ENCODE measurements around the gene TTC3.
"Not testable (repeated sequence)": the region's sequence is repeated elsewhere in the genome, so short reads cannot be mapped to it uniquely, and the experiment has no call there.

Gene TTC3

DNA sequence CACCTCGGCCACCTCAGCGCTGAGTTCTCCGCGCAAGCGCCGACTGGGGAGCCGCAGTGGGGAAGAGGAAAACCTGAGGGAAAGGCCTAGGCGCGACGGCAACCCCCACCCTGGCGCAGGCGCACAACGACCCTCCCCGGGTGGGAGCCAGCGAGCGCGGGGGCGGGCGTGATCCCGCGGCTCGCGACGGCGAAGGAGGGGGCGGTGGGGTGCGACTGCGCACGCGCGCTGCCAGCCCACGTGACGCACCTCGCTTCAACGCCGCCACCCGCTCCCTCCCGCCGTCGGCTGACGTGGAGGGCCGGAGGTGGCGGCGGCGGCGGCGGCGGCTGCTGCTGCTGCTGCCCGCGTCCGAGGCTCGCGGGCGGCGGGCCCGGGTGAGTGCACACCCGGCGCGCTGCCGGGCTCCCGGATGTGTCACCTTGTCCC is at the start of gene TTC3, which contains the start of gene PIGP:
Gene TTC3, plus strand, starts transcription at position 267 of the 429 bp plus-strand sequence. CDS start 14,004 bp downstream, outside the sequence.
Gene PIGP, minus strand, starts transcription at position 84 of the 429 bp plus-strand sequence. CDS start 556 bp downstream, outside the sequence.
- peak in 48 of 51 donors; percentile 77 to 99 (median 92) for DNase-seq

GRCh38 chr21:37026499-37026898 is 46.6 kb upstream of the TTC3 start:
- peak in 1 of 51 donors; percentile 60 for DNase-seq

DNA sequence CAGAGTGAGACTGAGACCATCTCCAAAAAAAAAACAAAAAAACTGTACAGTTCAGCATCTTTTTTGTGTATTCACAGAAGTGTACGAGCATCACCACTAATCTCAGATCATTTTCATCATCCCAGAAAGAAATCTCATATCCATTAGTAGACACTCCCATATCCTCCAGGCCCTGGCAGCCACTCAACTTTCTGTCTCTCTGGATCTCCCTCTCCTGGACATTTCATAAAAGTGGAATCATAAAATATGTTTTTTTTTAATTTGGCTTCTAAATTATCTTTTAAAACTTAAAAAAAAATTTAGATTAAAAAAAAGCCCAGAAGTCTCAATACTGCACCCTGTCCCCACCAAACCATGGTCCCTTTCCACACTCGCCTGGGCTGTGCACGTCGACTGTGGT is 44.5 kb upstream of the TTC3 start:
- no peak for DNase-seq

DNA sequence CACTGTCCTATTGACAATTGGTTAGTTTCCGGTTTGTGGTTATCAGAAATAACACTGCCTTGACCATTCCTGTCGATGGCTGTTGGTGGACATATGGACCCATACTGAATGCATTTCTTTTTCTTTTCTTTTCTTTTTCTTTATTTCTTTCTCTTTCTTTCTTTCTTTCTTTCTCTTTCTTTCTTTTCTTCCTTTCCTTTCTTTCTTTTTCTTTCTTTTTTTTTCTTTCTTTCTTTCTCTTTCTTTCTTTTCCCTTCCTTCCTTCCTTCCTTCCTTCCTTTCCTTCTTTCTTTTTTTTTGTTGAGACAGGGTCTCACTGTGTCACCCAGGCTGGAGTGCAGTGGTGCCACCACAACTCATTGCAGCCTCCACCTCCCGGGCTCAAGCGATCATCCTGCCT is 42.2 kb upstream of the TTC3 start:
- no peak for DNase-seq

DNA sequence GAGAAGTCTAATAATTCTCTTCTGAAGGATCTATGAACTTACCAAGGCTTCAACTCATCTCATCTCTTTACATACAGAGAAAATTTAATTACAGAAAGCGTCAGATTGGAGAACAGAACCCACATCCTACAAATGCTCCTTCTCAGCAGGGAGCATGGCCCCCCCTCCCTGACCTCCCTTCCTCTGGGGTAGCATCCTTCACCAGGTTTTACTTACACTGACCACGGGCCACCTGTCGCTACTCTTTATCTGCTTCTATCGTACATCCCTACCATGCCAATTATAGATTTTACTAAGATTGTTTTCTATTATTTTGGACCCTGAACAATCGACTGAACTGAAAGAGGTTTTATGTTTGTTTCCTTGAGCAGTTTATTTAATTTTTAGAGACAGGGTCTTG is 40.8 kb upstream of the TTC3 start:
- DNase-seq: no peak

- peak in 2 of 51 donors; percentile 3 to 16 for DNase-seq
Measured at GRCh38 chr21:37032877-37033471, 40.1 kb upstream of the TTC3 start.

DNA sequence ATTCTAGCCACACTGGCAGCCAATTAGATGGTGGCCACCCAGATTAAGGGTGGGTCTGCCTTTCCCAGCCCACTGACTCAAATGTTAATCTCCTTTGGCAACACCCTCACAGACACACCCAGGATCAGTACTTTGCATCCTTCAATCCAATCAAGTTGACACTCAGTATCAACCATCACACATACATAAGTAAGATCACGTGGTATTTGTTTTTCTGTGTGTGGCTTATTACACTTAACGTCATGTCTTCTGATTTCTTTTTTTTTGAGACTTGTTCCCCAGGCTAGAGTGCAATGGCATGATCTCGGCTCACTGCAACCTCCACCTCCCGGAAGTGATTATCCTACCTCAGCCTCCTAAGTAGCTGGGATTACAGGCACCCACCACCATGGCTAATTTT is 38.7 kb upstream of the TTC3 start:
- DNase-seq: not testable (repeated sequence)

GRCh38 chr21:37036177-37036576 is 36.9 kb upstream of the TTC3 start:
- no peak for DNase-seq

GRCh38 chr21:37039411-37040075 is 33.5 kb upstream of the TTC3 start:
- no peak for DNase-seq

GRCh38 chr21:37040212-37040611 is 32.8 kb upstream of the TTC3 start:
- no peak for DNase-seq

DNA sequence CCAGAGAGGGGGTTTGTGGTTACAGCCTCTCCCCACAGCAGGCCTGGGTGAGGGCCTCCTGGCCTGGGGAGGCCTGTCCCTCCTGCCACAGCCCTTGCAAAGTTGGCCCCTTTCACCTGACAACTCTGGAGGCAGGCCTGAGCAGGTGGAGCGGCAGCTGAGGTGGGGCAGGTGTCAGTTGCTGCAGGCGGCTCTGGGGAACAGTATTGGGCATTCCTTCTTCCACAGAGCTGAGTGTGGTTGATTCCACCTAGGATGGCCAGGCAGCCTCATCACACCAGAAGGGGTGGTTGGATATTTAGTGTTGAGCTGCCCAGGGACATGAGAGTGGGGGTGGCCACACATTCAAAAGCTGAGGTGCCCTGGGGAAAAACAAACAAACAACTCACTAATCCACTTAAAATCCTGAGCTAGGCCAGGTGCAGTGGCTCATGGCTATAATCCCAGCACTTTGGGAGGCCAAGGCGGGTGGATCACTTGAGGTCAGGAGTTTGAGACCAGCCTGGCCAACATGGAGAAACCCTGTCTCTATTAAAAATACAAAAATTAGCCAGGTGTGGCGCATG is 31.3 kb upstream of the TTC3 start:
- no peak for DNase-seq

GRCh38 chr21:37043818-37044217 is 29.2 kb upstream of the TTC3 start:
- DNase-seq: no peak

DNA sequence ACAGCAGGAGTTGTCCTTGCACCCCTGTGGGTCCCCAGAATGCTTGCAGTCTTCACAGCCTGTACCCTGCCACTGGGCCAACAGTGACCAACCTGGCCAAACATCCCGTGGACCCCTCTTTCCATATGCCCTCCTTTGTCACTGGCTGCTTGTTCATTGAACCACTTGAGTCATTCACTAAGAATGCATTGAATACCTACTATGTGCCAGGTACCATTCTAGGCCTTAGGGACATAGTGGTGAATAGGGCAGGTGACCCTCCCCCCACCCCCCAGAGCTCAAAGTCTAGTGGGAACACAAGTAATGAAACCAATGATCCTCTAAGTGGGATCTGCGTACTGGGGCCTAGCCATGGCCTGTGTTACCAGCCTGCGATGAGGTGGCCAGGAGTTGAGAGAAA is 28.4 kb upstream of the TTC3 start:
- no peak for DNase-seq

- peak in 1 of 51 donors; percentile 3 for DNase-seq
Measured at GRCh38 chr21:37045149-37045548, 27.9 kb upstream of the TTC3 start.

DNA sequence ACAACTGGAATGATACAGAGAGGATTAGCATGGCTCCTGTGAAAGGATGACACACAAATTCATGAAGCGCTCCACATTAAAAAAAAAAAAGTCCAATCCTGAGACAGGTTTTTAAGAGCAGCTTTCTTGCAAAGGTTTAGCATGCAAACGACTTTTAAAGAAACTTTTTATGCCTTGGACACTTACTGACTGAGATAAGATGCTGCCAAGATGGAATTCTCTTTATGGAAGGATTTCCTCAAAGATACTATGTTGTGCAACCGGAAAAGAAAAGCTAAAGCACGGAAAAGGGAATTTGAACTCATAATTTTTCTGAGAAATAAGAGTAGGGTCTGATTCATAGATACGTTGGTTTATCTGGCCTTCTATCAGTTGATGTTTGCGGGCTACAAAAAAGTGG is 27.5 kb upstream of the TTC3 start:
- DNase-seq: no peak

GRCh38 chr21:37047079-37047478 is 26.0 kb upstream of the TTC3 start:
- DNase-seq: no peak

GRCh38 chr21:37049741-37050140 is 23.3 kb upstream of the TTC3 start:
- DNase-seq: not testable (repeated sequence)

DNA sequence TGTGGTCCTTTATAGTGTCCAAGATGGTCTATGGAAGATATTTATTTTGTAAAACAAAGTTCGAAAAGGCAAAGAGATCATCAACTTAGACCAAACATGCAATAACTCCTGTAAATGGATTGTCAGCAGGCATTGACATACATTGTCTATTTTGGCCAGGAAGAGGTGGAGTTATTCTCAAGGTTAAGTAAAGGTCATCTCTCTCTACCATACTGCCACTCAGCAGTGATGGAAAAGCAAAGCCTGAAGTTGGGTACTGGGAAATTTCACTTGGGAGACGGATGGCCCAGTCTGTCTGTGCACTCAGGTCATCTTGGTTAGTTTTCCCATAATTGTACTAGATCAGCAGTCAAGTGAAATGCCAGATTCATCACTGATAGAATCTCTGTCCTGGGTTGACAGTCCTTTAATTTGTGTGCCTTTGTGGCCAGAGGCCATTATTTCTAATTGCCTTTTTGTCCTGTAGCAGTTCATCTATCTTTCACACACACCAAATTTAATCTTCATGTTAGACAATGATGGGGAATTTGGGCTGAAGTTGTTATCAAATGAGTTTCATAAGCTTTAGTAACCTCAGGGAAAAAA is 17.7 kb upstream of the TTC3 start:
- DNase-seq: no peak

- no peak for DNase-seq
Measured at GRCh38 chr21:37057614-37058013, 15.4 kb upstream of the TTC3 start.

DNA sequence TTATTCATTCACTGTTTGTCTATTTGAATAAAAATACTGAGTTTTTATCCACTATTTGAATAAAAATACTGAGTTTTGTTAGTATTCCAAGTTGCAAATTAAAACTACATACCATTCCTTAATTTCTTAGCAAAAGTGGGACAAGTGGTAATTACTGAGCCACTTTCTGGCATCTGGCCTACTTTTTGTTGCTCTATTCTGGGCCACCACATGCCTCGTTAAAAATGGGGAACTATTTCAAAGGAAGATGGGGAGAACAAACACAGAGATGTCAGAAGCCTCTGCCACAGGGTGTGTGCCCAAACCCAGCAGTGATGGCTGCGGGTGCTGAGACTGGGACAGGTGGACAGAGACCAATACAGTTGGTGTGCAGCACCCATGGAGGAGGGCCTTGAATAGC is 14.8 kb upstream of the TTC3 start:
- DNase-seq: peak in 3 of 51 donors; percentile 7 to 37 (median 29)

- DNase-seq: no peak
Measured at GRCh38 chr21:37059181-37059580, 13.9 kb upstream of the TTC3 start.

DNA sequence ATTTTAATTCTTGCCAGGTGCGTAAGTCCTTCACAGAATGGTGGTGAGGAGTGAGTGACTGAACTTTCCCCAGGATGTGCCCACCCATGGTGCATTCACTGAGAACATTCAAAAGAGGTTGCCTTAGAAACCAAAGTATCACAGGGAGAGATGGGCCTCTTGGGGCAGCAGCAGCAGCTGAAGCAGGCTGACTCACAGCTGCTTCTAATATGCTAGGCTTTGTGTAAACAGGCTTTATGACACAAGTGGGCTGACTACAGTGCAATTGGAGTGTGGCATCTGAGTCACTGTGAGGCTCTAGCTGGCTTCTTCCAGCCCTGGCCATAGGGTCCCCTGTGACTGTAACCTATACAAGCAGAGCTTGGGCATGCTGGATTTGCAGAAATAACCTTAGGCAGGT is 12.8 kb upstream of the TTC3 start:
- DNase-seq: peak in 21 of 51 donors; percentile 9 to 76 (median 32)

Data from hypothalamus (tissue), 51 donors.